Breast epithelium (tissue), 4 donors: ENCODE measurements around the gene PEG3. TPM values are rescaled to one million over a fixed set of nuclear protein-coding genes. Genes with fewer than 3 reads are reported as not detected.

ENCODE experiments used
- DNase-seq, 2 donors: peaks; one replicate each; pipeline ENCODE4 v3.0.0-alpha.2; 2019; ENCODE audit warnings: low spot score in 2 of 2
- H3K27ac ChIP-seq, 2 donors: fragments of 200-600 bp; sonication (generic) in 1 of 2; one replicate each; pipeline ENCODE4 v1.5.1; 2016 to 2019; ENCODE audit warnings: mild to moderate bottlenecking in 1 of 2
- H3K27me3 ChIP-seq, 2 donors: fragments of 200-600 bp; sonication (generic) in 1 of 2; one replicate each; pipeline versions ENCODE4 v1.5.1 to v1.6.0; 2017 to 2019; ENCODE audit warnings: control low read depth in 1 of 2, mild to moderate bottlenecking in 1 of 2
- H3K36me3 ChIP-seq: fragments of 200-600 bp; one replicate; pipeline ENCODE4 v1.5.1; 2019
- H3K4me1 ChIP-seq, 2 donors: fragments of 200-600 bp; sonication (generic); one replicate each; pipeline ENCODE4 v1.5.1; 2016 to 2019; ENCODE audit warnings: control low read depth in 1 of 2
- H3K4me3 ChIP-seq, 3 donors: fragments of 200-600 bp; sonication (generic); 1 replicate in 2 of 3; 2 replicates in 1 of 3; pipeline ENCODE4 v1.5.1; 2016 to 2019; ENCODE audit warnings: mild to moderate bottlenecking in 3 of 3, moderate library complexity in 2 of 3
- H3K9me3 ChIP-seq, 2 donors: fragments of 200-600 bp; sonication (generic) in 1 of 2; one replicate each; pipeline ENCODE4 v1.5.1; 2016 to 2019; ENCODE audit warnings: control low read depth in 1 of 2
- POLR2A ChIP-seq: fragments of 450-650 bp; IDR thresholded peaks from one replicate; pipeline ENCODE4 v1.6.1; 2016; ENCODE audit warnings: antibody characterized with exemption, mild to moderate bottlenecking, moderate library complexity
- POLR2AphosphoS5 ChIP-seq, 3 donors: sonication (generic); formaldehyde crosslinking; IDR thresholded peaks; one replicate each; pipeline ENCODE4 v1.6.1; 2017; ENCODE audit warnings: antibody characterized with exemption in 3 of 3
- intact Hi-C: fragments of 100-400 bp; cut with DNase I; formaldehyde crosslinking; loops from one replicate; pipeline ENCODE4 v1.15.1; 2023; ENCODE audit warnings: low total_unique reads
- total RNA-seq, 3 donors: library from RNA; depleted of rRNA; stranded (reverse); fragments of >200 nt; gene quantifications; one replicate each; pipeline ENCODE4 v1.1.0, GENCODE V29; 2016
- TF ChIP-seq, protein P1 (sequence below), 3 donors: fragments of 450-650 bp; IDR thresholded peaks; one replicate each; pipeline ENCODE4 v1.5.1; 2016 to 2017; ENCODE audit warnings: antibody characterized with exemption in 3 of 3, mild to moderate bottlenecking in 3 of 3, moderate library complexity in 3 of 3

Gene PEG3
- total RNA-seq, 3 donors from 2014 or later = 9.1 to 24.0 (median 17.0) TPM

DNA sequence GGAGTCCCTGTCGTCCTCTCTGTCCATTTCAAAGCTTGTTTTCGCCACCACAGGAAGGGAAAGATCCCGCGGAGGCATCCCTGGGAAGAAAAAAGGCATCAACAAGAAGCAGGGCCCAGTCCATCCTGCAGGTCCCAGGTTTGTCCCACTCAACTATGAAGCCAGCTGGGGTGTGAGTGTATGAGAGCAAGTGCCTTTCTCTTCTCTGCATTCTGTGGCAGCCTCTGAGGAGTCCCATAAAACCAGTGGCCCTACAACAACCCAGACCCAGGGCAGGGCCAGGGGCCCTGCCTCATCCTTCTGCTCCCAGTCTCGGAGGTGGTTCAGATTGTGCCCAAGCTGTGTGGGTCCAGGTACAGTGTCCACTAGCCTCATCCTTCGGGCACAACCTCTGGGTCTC lies 18.9 kb downstream of the PEG3 start:
- DNase-seq = no peak
- Histone ChIP-seq H3K4me3 (no peak overlapping the region), H3K4me1 (no peaks in the 10 kb centered on the region), H3K36me3 (no peaks in the 10 kb centered on the region), H3K9me3 (no peaks in the 10 kb centered on the region), H3K27me3 (no peaks in the 10 kb centered on the region), H3K27ac (no peak overlapping the region)
- TF ChIP-seq POLR2A = no peak
- TF ChIP-seq, protein P1, sequence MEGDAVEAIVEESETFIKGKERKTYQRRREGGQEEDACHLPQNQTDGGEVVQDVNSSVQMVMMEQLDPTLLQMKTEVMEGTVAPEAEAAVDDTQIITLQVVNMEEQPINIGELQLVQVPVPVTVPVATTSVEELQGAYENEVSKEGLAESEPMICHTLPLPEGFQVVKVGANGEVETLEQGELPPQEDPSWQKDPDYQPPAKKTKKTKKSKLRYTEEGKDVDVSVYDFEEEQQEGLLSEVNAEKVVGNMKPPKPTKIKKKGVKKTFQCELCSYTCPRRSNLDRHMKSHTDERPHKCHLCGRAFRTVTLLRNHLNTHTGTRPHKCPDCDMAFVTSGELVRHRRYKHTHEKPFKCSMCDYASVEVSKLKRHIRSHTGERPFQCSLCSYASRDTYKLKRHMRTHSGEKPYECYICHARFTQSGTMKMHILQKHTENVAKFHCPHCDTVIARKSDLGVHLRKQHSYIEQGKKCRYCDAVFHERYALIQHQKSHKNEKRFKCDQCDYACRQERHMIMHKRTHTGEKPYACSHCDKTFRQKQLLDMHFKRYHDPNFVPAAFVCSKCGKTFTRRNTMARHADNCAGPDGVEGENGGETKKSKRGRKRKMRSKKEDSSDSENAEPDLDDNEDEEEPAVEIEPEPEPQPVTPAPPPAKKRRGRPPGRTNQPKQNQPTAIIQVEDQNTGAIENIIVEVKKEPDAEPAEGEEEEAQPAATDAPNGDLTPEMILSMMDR (IDR thresholded peaks at IDR 0.05) = no peak
- no peak for TF ChIP-seq POLR2AphosphoS5 (IDR thresholded peaks at IDR 0.05)
- intact Hi-C loops = no loop called here

- H3K36me3 ChIP-seq = no peaks in the 10 kb centered on the region
- H3K27ac ChIP-seq = no peak overlapping the region
- no peak overlapping the region for H3K4me3 ChIP-seq
- no peaks in the 10 kb centered on the region for H3K9me3 ChIP-seq
- no peaks in the 10 kb centered on the region for H3K27me3 ChIP-seq
- TF ChIP-seq POLR2A (no peak), POLR2AphosphoS5 (IDR thresholded peaks at IDR 0.05) (no peak)
- TF ChIP-seq, protein P1 (IDR thresholded peaks at IDR 0.05) = no peak
- no peak for DNase-seq
- intact Hi-C loops = no loop called here
- H3K4me1 ChIP-seq = no peaks in the 10 kb centered on the region
Observed at GRCh38 chr19:56821209-56821608, 19.3 kb downstream of the PEG3 start.

DNA sequence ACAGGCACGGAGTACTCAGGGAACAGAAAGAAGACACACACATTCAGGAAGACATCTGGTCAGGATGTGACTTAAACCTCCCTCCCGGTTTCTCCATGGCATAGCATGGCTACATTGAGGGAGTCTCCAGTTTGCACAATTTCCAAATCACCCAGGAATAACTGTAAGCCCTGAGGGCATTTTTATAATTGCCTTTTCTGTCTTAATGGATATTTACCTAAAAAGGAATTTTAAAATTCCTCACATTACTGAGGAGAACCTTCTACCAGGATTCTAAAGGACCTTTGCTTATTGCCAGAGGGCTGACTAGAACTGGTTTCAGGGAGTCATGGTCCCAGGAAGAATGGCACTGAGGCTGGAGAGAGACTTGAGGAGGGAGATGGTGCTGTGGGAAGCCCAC lies 21.4 kb downstream of the PEG3 start:
- Histone ChIP-seq H3K27ac (no peak overlapping the region), H3K4me3 (no peak overlapping the region), H3K36me3 (no peaks in the 10 kb centered on the region), H3K4me1 (no peaks in the 10 kb centered on the region), H3K9me3 (no peaks in the 10 kb centered on the region), H3K27me3 (no peaks in the 10 kb centered on the region)
- no peak for DNase-seq
- intact Hi-C loops = no loop called here
- no peak for TF ChIP-seq POLR2AphosphoS5 (IDR thresholded peaks at IDR 0.05)
- TF ChIP-seq, protein P1 (IDR thresholded peaks at IDR 0.05) = no peak
- no peak for TF ChIP-seq POLR2A

DNA sequence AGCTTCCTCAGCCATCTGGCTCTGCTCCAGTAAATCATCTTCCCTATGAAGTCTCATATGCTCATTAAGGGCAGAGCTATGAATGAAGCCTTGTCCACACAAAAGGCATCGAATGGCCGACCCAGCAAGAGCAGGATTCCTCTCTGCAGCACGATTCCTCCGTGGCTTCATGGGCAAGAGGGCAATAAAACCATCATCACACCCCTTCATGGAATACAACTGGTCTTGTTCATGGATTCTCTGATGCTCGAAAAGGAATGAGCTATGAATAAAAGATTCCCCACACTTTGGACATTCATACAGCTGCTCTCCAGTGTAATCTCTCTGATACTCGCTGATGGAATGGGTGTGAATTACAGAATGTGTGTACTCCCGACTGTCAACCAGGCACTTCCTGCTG lies 25.9 kb downstream of the PEG3 start:
- no peaks in the 10 kb centered on the region for H3K4me1 ChIP-seq
- no peaks in the 10 kb centered on the region for H3K9me3 ChIP-seq
- H3K4me3 ChIP-seq = no peak overlapping the region
- DNase-seq = no peak
- intact Hi-C loops = no loop called here
- H3K36me3 ChIP-seq = no peaks in the 10 kb centered on the region
- TF ChIP-seq POLR2A (no peak), POLR2AphosphoS5 (IDR thresholded peaks at IDR 0.05) (no peak)
- TF ChIP-seq, protein P1 (IDR thresholded peaks at IDR 0.05) = no peak
- no peaks in the 10 kb centered on the region for H3K27me3 ChIP-seq
- no peak overlapping the region for H3K27ac ChIP-seq

GRCh38 chr19:56813531-56813930 lies 27.0 kb downstream of the PEG3 start:
- intact Hi-C loops = no loop called here
- Histone ChIP-seq H3K4me1 (no peaks in the 10 kb centered on the region), H3K27me3 (no peaks in the 10 kb centered on the region), H3K4me3 (no peak overlapping the region), H3K27ac (no peak overlapping the region), H3K36me3 (no peaks in the 10 kb centered on the region), H3K9me3 (no peaks in the 10 kb centered on the region)
- DNase-seq = no peak
- TF ChIP-seq, protein P1 (IDR thresholded peaks at IDR 0.05) = no peak
- TF ChIP-seq POLR2A = no peak
- TF ChIP-seq POLR2AphosphoS5 (IDR thresholded peaks at IDR 0.05) = no peak
